HepG2 (cell line): ENCODE data around the gene HEXIM1. TPM values are rescaled to one million over a fixed set of nuclear protein-coding genes. Genes with fewer than 3 reads are reported as not detected.

Experiments
- BRCA1 ChIP-seq: sonication (generic); formaldehyde crosslinking; IDR thresholded peaks from 2 replicates; pipeline ENCODE4 v1.4.0; 2020; ENCODE audit warnings: missing genetic modification reagents
- CERS6 ChIP-seq: sonication (generic); formaldehyde crosslinking; IDR thresholded peaks from 2 replicates; pipeline ENCODE4 v1.5.0; 2020; ENCODE audit warnings: missing genetic modification reagents
- HOXD1 ChIP-seq: sonication (generic); formaldehyde crosslinking; IDR thresholded peaks from 2 replicates; pipeline ENCODE4 v1.5.0; 2020; ENCODE audit warnings: missing genetic modification reagents
- JUN ChIP-seq: sonication (generic); formaldehyde crosslinking; IDR thresholded peaks from 2 replicates; pipeline ENCODE4 v1.4.0; 2020; ENCODE audit warnings: mild to moderate bottlenecking, missing genetic modification reagents
- MED1 ChIP-seq: sonication (generic); formaldehyde crosslinking; IDR thresholded peaks from 2 replicates; pipeline ENCODE4 v1.4.0; 2020; ENCODE audit warnings: missing genetic modification reagents
- PATZ1 ChIP-seq: sonication (generic); formaldehyde crosslinking; IDR thresholded peaks from 2 replicates; pipeline ENCODE4 v1.4.0; 2020; ENCODE audit warnings: missing genetic modification reagents
- SAFB2 ChIP-seq: sonication (generic); formaldehyde crosslinking; IDR thresholded peaks from 2 replicates; pipeline ENCODE4 v1.5.1; 2020; ENCODE audit warnings: missing genetic modification reagents, low read depth, mild to moderate bottlenecking, borderline replicate concordance
- SRF ChIP-seq: IDR thresholded peaks from 2 replicates; pipeline ENCODE4 v1.6.1; 2011; ENCODE audit warnings: mild to moderate bottlenecking, low read depth, low read length, moderate library complexity
- TAF1 ChIP-seq: sonication (generic); formaldehyde crosslinking; IDR thresholded peaks from 2 replicates; pipeline ENCODE4 v1.4.0; 2020; ENCODE audit warnings: missing genetic modification reagents
- THRA ChIP-seq: sonication (generic); formaldehyde crosslinking; IDR thresholded peaks from 2 replicates; pipeline ENCODE4 v1.4.0; 2020; ENCODE audit warnings: missing genetic modification reagents, borderline replicate concordance
- ZBTB26 ChIP-seq: IDR thresholded peaks from 2 replicates; pipeline ENCODE4 v1.6.1; 2016; ENCODE audit warnings: missing compliant biosample characterization, missing genetic modification reagents, borderline replicate concordance
- ZMAT3 ChIP-seq: sonication (generic); formaldehyde crosslinking; conservative IDR thresholded peaks from 2 replicates; pipeline ENCODE4 v1.7.0; 2021; ENCODE audit warnings: missing genetic modification reagents
- ZNF142 ChIP-seq: sonication (generic); formaldehyde crosslinking; IDR thresholded peaks from 2 replicates; pipeline ENCODE4 v1.4.0; 2020; ENCODE audit warnings: missing genetic modification reagents
- ZNF747 ChIP-seq: sonication (generic); formaldehyde crosslinking; IDR thresholded peaks from 2 replicates; pipeline ENCODE4 v1.8.1; 2023; ENCODE audit warnings: missing genetic modification reagents, mild to moderate bottlenecking, borderline replicate concordance
- ZNF878 ChIP-seq: sonication (generic); formaldehyde crosslinking; IDR thresholded peaks from 2 replicates; pipeline ENCODE4 v1.8.1; 2023; ENCODE audit warnings: mild to moderate bottlenecking, missing genetic modification reagents, moderate library complexity
- polyA plus RNA-seq, 8 experiments: library from polyadenylated mRNA; depleted of rRNA in 3 of 8; stranded (reverse) in 7 of 8; unstranded in 1 of 8; fragments of >200 nt; fragmentation: Illumina TruSeq in 4 of 8; extraction: Trizol in 4 of 8; gene quantifications; 2 replicates each; pipeline versions ENCODE4 v1.2.1 to v1.2.3, GENCODE V29; 2011 to 2016; ENCODE audit warnings: low read depth in 4 of 8, missing spikeins in 1 of 8, mixed read lengths in 1 of 8; ENCODE audit not compliant: insufficient read depth in 1 of 8
- total RNA-seq, 5 experiments: library from RNA; depleted of rRNA; stranded (reverse); fragments of >200 nt; fragmentation: Illumina TruSeq; extraction: Trizol; gene quantifications; 2 replicates each; pipeline ENCODE4 v1.2.3, GENCODE V29; 2016; ENCODE audit warnings: low read depth in 1 of 5

The HEXIM1 gene
- total and polyA plus RNA-seq, 2 of the 13 experiments (the other 11 are each of a cell fraction or from before 2014, with no cell fraction given) = 10.5 to 16.6 TPM

GRCh38 chr17:45160447-45161287, 12.4 kb downstream of the HEXIM1 start (continued):
- TF ChIP-seq JUN (CRISPR knock-in tag) = peak; percentile 37; the same call in 1 of the 2 replicates
- peak; percentile 99 for TF ChIP-seq PATZ1
- peak; percentile 71; the same call in 1 of the 2 replicates for TF ChIP-seq ZNF878 (CRISPR knock-in tag)
- peak; percentile 79 for TF ChIP-seq ZNF747 (CRISPR knock-in tag)
- TF ChIP-seq ZBTB26 (CRISPR knock-in tag) = peak; percentile 65; the same call in 1 of the 2 replicates
- TF ChIP-seq BRCA1 (CRISPR knock-in tag) = no peak; the same call in none of the 2 replicates
- no peak for TF ChIP-seq SRF
- peak; percentile 63; the same call in 1 of the 2 replicates for TF ChIP-seq MED1
- 0 out of 2 replicates have a peak, but pooled peaks have one; percentile 46 for TF ChIP-seq SAFB2 (CRISPR knock-in tag)
- peak; percentile 53 for TF ChIP-seq THRA (CRISPR knock-in tag)
- TF ChIP-seq CERS6 (CRISPR knock-in tag) = peak; percentile 75; the same call in 1 of the 2 replicates
- TF ChIP-seq TAF1 (CRISPR knock-in tag) = peak; percentile 80
- TF ChIP-seq HOXD1 (CRISPR knock-in tag) = peak; percentile 86; the same call in 1 of the 2 replicates
- TF ChIP-seq ZNF142 (CRISPR knock-in tag) = peak; percentile 92
- TF ChIP-seq ZMAT3 (CRISPR knock-in tag) = peak; percentile 95
